Thyroid gland (tissue), 4 donors: Measurements from ENCODE around the gene TMEM238. TPM values are rescaled to one million over a fixed set of nuclear protein-coding genes. Genes with fewer than 3 reads are reported as not detected.

Experiments
- DNase-seq, 2 donors: peaks; one replicate each; pipeline ENCODE4 v3.0.0-alpha.2; 2019
- H3K27ac ChIP-seq, 3 donors: fragments of 200-600 bp; sonication (generic); 1 replicate in 2 of 3; 2 replicates in 1 of 3; pipeline ENCODE4 v1.5.1; 2016 to 2019; ENCODE audit warnings: mild to moderate bottlenecking in 1 of 3, moderate library complexity in 1 of 3
- H3K27me3 ChIP-seq: fragments of 200-600 bp; sonication (generic); one replicate; pipeline ENCODE4 v1.5.1; 2019
- H3K36me3 ChIP-seq, 2 donors: fragments of 200-600 bp; sonication (generic); one replicate each; pipeline ENCODE4 v1.5.1; 2016 to 2019
- H3K4me1 ChIP-seq, 2 donors: fragments of 200-600 bp; sonication (generic); one replicate each; pipeline ENCODE4 v1.5.1; 2017 to 2019
- H3K4me3 ChIP-seq, 3 donors: fragments of 200-600 bp; sonication (generic); replicated peaks in 1 of 3; 1 replicate in 2 of 3; 2 replicates in 1 of 3; pipeline ENCODE4 v1.5.1; 2016; ENCODE audit warnings: mild to moderate bottlenecking in 1 of 3
- H3K9me3 ChIP-seq: fragments of 200-600 bp; sonication (generic); one replicate; pipeline ENCODE4 v1.5.1; 2017
- CTCF ChIP-seq, 6 experiments: fragments of 200-600 bp in 3 of 6; fragments of 450-650 bp in 3 of 6; sonication (generic) in 3 of 6; IDR thresholded peaks; one replicate each; pipeline ENCODE4 v1.5.1; 2016 to 2019; ENCODE audit warnings: antibody characterized with exemption in 6 of 6, mild to moderate bottlenecking in 2 of 6, inconsistent platforms in 1 of 6, moderate library complexity in 1 of 6
- POLR2A ChIP-seq, 2 donors: fragments of 450-650 bp; IDR thresholded peaks; one replicate each; pipeline ENCODE4 v1.6.1; 2017; ENCODE audit warnings: antibody characterized with exemption in 2 of 2, mild to moderate bottlenecking in 2 of 2, moderate library complexity in 1 of 2
- WGBS, 2 donors: methylation state at CpG; one replicate each; pipeline ENCODE4 v1.1.5; 2017; 5-methylcytosine and 5-hydroxymethylcytosine counted together
- intact Hi-C: fragments of 100-400 bp; cut with DNase I; formaldehyde crosslinking; loops from one replicate; pipeline ENCODE4 v1.15.1; 2023
- total RNA-seq, 4 donors: library from RNA; depleted of rRNA; stranded (reverse); fragments of >200 nt; gene quantifications; one replicate each; pipeline ENCODE4 v1.2.3, GENCODE V29; 2016

The TMEM238 gene
- total RNA-seq, 4 donors from 2014 or later: 6.3 to 73.5 (median 31.2) TPM

GRCh38 chr19:55392820-55393761 lies 9.0 kb upstream of the TMEM238 start:
- H3K27ac ChIP-seq: no peak overlapping the region
- no peak overlapping the region for H3K4me3 ChIP-seq
- H3K9me3 ChIP-seq: no peaks in the 10 kb centered on the region
- 68 to 71% methylated on average over 18 of the region's 18 CpGs for WGBS, 2 donors
- DNase-seq: no peak
- intact Hi-C loops: no loop called here
- peaks cover under 1 to 17% of the 10 kb centered on the region in 2 donors for H3K4me1 ChIP-seq
- peaks cover 9 to 14% of the 10 kb centered on the region in 2 donors for H3K36me3 ChIP-seq
- no peaks in the 10 kb centered on the region for H3K27me3 ChIP-seq
- TF ChIP-seq POLR2A (IDR thresholded peaks at IDR 0.05): no peak
- TF ChIP-seq CTCF (IDR thresholded peaks at IDR 0.05): no peak

- no peak for DNase-seq
- TF ChIP-seq CTCF (IDR thresholded peaks at IDR 0.05) (no peak), POLR2A (IDR thresholded peaks at IDR 0.05) (no peak)
- H3K9me3 ChIP-seq: no peaks in the 10 kb centered on the region
- H3K27me3 ChIP-seq: no peaks in the 10 kb centered on the region
- peaks cover 12 to 28% of the 10 kb centered on the region in 2 donors for H3K4me1 ChIP-seq
- WGBS, 2 donors: 79 to 81% methylated on average over 18 of the region's 18 CpGs
- H3K36me3 ChIP-seq: peaks cover 18 to 23% of the 10 kb centered on the region in 2 donors
- no peak overlapping the region for H3K4me3 ChIP-seq
- intact Hi-C loops: no loop called here
- H3K27ac ChIP-seq: no peak overlapping the region
Observed at GRCh38 chr19:55391702-55392615, 7.9 kb upstream of the TMEM238 start.

- intact Hi-C loops: no loop called here
- Histone ChIP-seq H3K27ac (no peak overlapping the region), H3K9me3 (no peaks in the 10 kb centered on the region), H3K4me1 (peaks cover 18 to 32% of the 10 kb centered on the region in 2 donors), H3K36me3 (peaks cover 18 to 23% of the 10 kb centered on the region in 2 donors), H3K4me3 (no peak overlapping the region), H3K27me3 (no peaks in the 10 kb centered on the region)
- no peak for DNase-seq
- 81 to 92% methylated on average over 7 to 11 of the region's 12 CpGs for WGBS, 2 donors
- no peak for TF ChIP-seq CTCF (IDR thresholded peaks at IDR 0.05)
- TF ChIP-seq POLR2A (IDR thresholded peaks at IDR 0.05): no peak
Observed at GRCh38 chr19:55391191-55391670, 7.1 kb upstream of the TMEM238 start.

- Histone ChIP-seq H3K9me3 (no peaks in the 10 kb centered on the region), H3K4me3 (no peak overlapping the region), H3K27me3 (no peaks in the 10 kb centered on the region), H3K4me1 (peaks cover 18 to 32% of the 10 kb centered on the region in 2 donors), H3K36me3 (peaks cover 18 to 23% of the 10 kb centered on the region in 2 donors), H3K27ac (no peak overlapping the region)
- DNase-seq: no peak
- intact Hi-C loops: no loop called here
- WGBS, 2 donors: 87 to 90% methylated on average over 3 to 7 of the region's 7 CpGs
- TF ChIP-seq CTCF (IDR thresholded peaks at IDR 0.05) (no peak), POLR2A (IDR thresholded peaks at IDR 0.05) (no peak)
Observed at GRCh38 chr19:55390461-55390880, 6.4 kb upstream of the TMEM238 start.
